ENCODE data around the gene CFAP20DC.

DNA sequence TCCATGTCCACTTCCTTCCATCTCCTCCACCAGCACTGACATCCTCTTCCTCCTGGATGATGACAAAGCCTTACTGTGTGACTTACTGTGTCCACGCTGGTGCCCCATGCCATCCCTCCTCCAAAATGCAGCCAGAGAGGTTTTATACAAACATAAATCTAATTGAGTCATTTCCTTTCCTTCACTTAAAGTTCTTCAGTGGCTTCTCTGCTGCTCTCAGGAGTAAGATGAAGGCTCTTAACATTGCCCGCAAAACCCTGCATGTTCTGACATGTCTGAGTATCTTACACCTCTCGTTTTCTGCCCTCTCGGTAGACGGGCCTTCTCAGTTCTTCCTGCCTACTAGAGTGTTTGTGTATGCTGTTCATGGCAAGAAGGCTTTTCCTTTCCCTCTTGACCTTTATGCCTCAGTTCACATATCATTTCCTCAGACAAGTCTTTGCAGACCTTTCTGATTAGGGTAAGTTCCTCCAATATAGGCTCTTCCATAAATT lies 175.5 kb downstream of the CFAP20DC start:
- TF ChIP-seq, protein P1, sequence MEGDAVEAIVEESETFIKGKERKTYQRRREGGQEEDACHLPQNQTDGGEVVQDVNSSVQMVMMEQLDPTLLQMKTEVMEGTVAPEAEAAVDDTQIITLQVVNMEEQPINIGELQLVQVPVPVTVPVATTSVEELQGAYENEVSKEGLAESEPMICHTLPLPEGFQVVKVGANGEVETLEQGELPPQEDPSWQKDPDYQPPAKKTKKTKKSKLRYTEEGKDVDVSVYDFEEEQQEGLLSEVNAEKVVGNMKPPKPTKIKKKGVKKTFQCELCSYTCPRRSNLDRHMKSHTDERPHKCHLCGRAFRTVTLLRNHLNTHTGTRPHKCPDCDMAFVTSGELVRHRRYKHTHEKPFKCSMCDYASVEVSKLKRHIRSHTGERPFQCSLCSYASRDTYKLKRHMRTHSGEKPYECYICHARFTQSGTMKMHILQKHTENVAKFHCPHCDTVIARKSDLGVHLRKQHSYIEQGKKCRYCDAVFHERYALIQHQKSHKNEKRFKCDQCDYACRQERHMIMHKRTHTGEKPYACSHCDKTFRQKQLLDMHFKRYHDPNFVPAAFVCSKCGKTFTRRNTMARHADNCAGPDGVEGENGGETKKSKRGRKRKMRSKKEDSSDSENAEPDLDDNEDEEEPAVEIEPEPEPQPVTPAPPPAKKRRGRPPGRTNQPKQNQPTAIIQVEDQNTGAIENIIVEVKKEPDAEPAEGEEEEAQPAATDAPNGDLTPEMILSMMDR (IDR thresholded peaks at IDR 0.05; ENCODE audit: poor library complexity) = no peak
- no peak for TF ChIP-seq EZH2 (IDR thresholded peaks at IDR 0.05; ENCODE audit: borderline replicate concordance)
